NCI-H146 treated with DMSO at 0.1 percent for 48 hours (cell line): Measurements from ENCODE around the gene RHAG.

Experiments
- DNase-seq: peaks from one replicate; lab custom pipeline; 2025; ENCODE audit not compliant: unreplicated experiment; lab: John Stamatoyannopoulos, UW

Gene RHAG

GRCh38 chr6:49565261-49565660 lies 71.4 kb downstream of the RHAG start:
- no peak for DNase-seq

- DNase-seq, result no peak
Observed at GRCh38 chr6:49564552-49564951, 72.1 kb downstream of the RHAG start.

- no peak for DNase-seq
Observed at GRCh38 chr6:49563006-49563886, 73.4 kb downstream of the RHAG start.

- DNase-seq, result no peak
Observed at GRCh38 chr6:49558238-49558637, 78.4 kb downstream of the RHAG start.

GRCh38 chr6:49557177-49557576 lies 79.5 kb downstream of the RHAG start:
- no peak for DNase-seq

- peak; percentile 75 for DNase-seq
Observed at GRCh38 chr6:49556429-49556837, 80.2 kb downstream of the RHAG start.

GRCh38 chr6:49555951-49556350 lies 80.7 kb downstream of the RHAG start:
- DNase-seq, result no peak
